Ascending aorta (tissue), 2 donors: ENCODE results near the gene SNX22. TPM values are rescaled to one million over a fixed set of nuclear protein-coding genes. Genes with fewer than 3 reads are reported as not detected.

Source experiments
- DNase-seq, 2 donors: peaks; one replicate each; pipeline ENCODE4 v3.0.0-alpha.2; 2019; ENCODE audit warnings: low spot score in 2 of 2
- H3K27ac ChIP-seq, 2 donors: fragments of 200-600 bp; sonication (generic); one replicate each; pipeline ENCODE4 v1.5.1; 2016 to 2017; ENCODE audit warnings: mild to moderate bottlenecking in 1 of 2
- H3K27me3 ChIP-seq: fragments of 200-600 bp; sonication (generic); one replicate; pipeline ENCODE4 v1.5.1; 2017
- H3K36me3 ChIP-seq, 2 donors: fragments of 200-600 bp; sonication (generic); one replicate each; pipeline ENCODE4 v1.5.1; 2016
- H3K4me1 ChIP-seq, 2 donors: fragments of 200-600 bp; sonication (generic); one replicate each; pipeline ENCODE4 v1.5.1; 2016 to 2017; ENCODE audit warnings: mild to moderate bottlenecking in 1 of 2
- H3K4me3 ChIP-seq, 2 donors: fragments of 200-600 bp; sonication (generic); one replicate each; pipeline ENCODE4 v1.5.1; 2016 to 2017; ENCODE audit warnings: mild to moderate bottlenecking in 1 of 2
- H3K9me3 ChIP-seq, 2 donors: fragments of 200-600 bp; sonication (generic); one replicate each; pipeline ENCODE4 v1.5.1; 2016
- intact Hi-C: fragments of 100-400 bp; cut with DNase I; formaldehyde crosslinking; loops from one replicate; pipeline ENCODE4 v1.15.1; 2023
- total RNA-seq: library from RNA; depleted of rRNA; stranded (reverse); fragments of >200 nt; gene quantifications from one replicate; pipeline ENCODE4 v1.1.0, GENCODE V29; 2016
- TF ChIP-seq, protein P1 (sequence below), 3 experiments: fragments of 200-600 bp in 2 of 3; fragments of 450-650 bp in 1 of 3; sonication (generic) in 2 of 3; IDR thresholded peaks; one replicate each; pipeline ENCODE4 v1.5.1; 2016 to 2019; ENCODE audit warnings: antibody characterized with exemption in 3 of 3, mild to moderate bottlenecking in 1 of 3, moderate library complexity in 1 of 3

SNX22 gene
- total RNA-seq, 1 donor from 2014 or later: 0.53 TPM

DNA sequence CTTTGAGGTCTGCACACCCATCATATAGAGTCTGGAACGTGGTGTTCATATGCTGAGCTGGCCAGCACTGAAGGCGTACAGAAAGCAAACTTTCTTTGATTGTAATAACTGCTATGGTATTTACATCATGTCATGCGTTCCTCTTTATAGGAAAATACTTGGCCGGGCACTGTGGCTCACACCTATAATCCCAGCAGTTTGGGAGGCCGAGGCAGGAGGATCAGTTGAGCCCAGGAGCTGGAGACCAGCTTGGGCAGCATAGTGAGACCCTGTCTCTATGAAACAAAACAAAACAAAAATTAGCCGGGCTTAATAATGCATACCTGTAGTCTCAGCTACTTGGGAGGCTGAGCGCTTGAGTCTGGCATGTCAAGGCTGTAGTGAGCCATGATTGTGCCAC lies 3.4 kb upstream of the SNX22 start:
- no peak for DNase-seq
- Histone ChIP-seq H3K9me3 (no peaks in the 10 kb centered on the region), H3K27me3 (peaks cover 17% of the 10 kb centered on the region), H3K4me1 (peaks cover 11 to 19% of the 10 kb centered on the region in 2 donors), H3K27ac (no peak overlapping the region), H3K4me3 (no peak overlapping the region), H3K36me3 (peaks cover 19 to 29% of the 10 kb centered on the region in 2 donors)
- TF ChIP-seq, protein P1, sequence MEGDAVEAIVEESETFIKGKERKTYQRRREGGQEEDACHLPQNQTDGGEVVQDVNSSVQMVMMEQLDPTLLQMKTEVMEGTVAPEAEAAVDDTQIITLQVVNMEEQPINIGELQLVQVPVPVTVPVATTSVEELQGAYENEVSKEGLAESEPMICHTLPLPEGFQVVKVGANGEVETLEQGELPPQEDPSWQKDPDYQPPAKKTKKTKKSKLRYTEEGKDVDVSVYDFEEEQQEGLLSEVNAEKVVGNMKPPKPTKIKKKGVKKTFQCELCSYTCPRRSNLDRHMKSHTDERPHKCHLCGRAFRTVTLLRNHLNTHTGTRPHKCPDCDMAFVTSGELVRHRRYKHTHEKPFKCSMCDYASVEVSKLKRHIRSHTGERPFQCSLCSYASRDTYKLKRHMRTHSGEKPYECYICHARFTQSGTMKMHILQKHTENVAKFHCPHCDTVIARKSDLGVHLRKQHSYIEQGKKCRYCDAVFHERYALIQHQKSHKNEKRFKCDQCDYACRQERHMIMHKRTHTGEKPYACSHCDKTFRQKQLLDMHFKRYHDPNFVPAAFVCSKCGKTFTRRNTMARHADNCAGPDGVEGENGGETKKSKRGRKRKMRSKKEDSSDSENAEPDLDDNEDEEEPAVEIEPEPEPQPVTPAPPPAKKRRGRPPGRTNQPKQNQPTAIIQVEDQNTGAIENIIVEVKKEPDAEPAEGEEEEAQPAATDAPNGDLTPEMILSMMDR (IDR thresholded peaks at IDR 0.05): no peak
- intact Hi-C loops: no loop called here

DNA sequence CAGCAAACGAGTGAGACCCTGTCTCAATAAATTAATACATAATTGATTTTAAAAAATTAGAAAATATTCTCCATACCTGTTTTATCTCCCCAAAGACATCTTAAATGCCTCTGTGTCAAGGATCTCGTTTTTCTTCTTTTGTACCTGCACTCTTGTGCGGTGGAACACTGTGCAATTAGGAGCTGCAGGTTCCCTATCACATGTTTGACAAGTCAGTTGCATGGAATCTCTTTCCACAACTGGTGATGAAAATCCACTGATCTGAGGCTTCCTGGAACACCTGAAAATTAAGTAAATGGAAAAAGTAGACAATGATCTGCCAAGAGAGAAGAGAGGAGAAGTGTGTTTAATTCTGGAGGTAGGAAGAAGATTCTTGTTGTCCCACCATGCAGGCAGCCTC lies 3.0 kb upstream of the SNX22 start:
- Histone ChIP-seq H3K27me3 (peaks cover 17% of the 10 kb centered on the region), H3K36me3 (peaks cover 15 to 25% of the 10 kb centered on the region in 2 donors), H3K27ac (no peak overlapping the region), H3K4me1 (peaks cover 11 to 23% of the 10 kb centered on the region in 2 donors), H3K4me3 (no peak overlapping the region), H3K9me3 (no peaks in the 10 kb centered on the region)
- TF ChIP-seq, protein P1 (IDR thresholded peaks at IDR 0.05): no peak
- DNase-seq: no peak
- intact Hi-C loops: no loop called here

DNA sequence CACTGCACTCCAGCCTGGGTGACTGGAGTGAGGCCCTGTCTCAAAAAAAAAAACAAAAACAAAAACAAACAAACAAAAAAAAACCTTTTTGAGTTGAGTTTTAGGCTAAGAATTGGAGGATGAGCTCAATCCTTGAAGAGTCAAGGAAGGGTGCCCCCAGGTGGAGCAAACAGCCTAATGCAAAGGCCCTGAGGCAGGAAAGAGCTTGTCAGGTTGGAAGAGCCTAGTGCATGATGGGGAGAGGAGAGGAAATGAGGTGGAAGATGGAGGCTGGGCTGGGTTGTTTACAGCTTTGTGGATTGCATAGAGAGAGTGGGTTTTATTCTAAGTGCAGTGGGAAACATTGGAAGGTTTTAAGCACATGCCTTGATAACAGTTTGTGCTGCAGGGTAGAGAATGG lies 2.1 kb upstream of the SNX22 start:
- intact Hi-C loops: no loop called here

DNA sequence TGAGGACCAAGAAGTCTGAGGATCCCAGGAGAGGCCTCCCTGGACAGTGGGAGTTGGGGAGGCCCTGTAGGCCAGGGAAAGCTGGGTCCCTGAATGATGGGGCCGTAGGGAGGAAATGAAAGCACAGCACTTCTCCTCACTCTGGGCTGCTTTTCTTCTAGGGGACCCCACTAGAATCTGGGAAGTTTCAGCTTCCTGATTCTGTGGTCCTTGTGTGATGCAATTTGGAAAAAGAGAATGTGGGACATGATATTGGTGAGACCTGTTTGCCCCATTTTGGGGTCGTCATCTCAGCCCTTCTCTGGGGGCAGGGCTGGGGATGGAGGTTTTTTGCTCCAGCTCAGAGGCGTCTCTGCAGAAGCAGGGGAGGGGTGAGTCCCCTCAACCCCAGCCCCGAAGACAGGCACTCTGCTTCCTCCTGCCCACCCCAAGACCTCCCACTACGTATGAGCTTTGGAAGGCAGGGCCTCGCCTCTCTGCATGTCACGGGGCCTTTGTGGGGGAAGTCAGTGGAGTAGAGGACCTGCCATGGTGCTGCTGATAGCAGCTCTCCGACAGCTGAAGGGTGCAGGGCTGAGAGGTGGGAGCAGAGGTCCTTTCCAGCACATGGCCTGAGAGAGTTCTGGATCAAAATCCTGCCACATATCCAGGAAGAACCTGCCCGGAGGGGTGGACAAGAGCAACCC lies 1.5 kb upstream of the SNX22 start:
- Histone ChIP-seq H3K9me3 (no peaks in the 10 kb centered on the region), H3K36me3 (peaks cover 14 to 22% of the 10 kb centered on the region in 2 donors), H3K27me3 (peaks cover 17% of the 10 kb centered on the region), H3K27ac (no peak overlapping the region), H3K4me3 (no peak overlapping the region), H3K4me1 (peaks cover 11 to 26% of the 10 kb centered on the region in 2 donors)
- DNase-seq: no peak
- intact Hi-C loops: no loop called here
- TF ChIP-seq, protein P1 (IDR thresholded peaks at IDR 0.05): no peak

More for the DNA sequence above, 2.1 kb upstream of the SNX22 start:
- Histone ChIP-seq H3K4me1 (peaks cover 11 to 26% of the 10 kb centered on the region in 2 donors), H3K27ac (no peak overlapping the region), H3K9me3 (no peaks in the 10 kb centered on the region), H3K4me3 (no peak overlapping the region), H3K36me3 (peaks cover 15 to 22% of the 10 kb centered on the region in 2 donors), H3K27me3 (peaks cover 17% of the 10 kb centered on the region)
- TF ChIP-seq, protein P1 (IDR thresholded peaks at IDR 0.05): no peak
- no peak for DNase-seq

DNA sequence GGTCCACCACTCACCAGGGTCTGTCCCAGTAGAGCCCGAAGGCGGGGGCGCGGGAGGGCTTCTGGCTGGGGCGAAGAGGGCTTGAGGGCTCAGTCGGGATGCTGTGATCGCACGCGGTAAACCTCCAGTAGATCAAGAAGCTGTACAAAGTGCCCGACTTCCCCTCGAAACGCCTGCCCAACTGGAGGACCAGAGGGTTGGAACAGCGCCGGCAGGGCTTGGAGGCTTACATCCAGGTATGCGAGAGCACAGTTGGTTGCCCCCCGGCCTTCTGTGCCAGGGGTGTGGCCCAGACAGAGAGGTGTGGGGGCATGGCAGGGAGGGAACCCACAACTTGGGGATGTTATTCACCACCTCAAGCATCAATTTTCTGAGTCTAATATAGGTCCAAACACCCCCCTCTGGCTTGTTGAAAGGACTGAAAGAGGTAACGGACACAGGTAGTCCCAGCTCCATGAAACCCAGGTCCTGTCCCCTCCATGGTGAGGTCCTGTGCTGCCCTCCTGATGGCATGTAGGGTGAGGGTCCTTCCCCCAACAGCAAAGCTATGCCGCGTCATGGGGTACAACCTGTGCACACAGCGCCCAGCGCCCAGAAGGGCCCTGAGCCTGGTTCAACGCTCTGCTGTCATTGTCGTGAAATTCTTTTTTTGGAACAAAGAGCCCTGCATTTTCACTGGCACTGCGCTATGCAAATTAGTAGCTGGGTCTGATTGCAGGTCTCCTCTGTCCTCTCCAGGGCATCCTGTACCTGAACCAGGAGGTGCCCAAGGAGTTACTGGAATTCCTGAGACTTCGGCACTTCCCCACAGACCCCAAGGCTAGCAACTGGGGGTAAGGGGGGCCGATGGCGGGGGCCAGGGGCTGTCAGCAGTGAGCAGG lies 1.2 kb downstream of the SNX22 start:
- DNase-seq: no peak
- H3K4me1 ChIP-seq: peaks cover 11 to 26% of the 10 kb centered on the region in 2 donors
- H3K36me3 ChIP-seq: peaks cover 31 to 39% of the 10 kb centered on the region in 2 donors
- H3K4me3 ChIP-seq: peak overlapping the region; percentile 43 to 59
- no peaks in the 10 kb centered on the region for H3K9me3 ChIP-seq
- peaks cover 17% of the 10 kb centered on the region for H3K27me3 ChIP-seq
- intact Hi-C loops: no loop called here
- TF ChIP-seq, protein P1 (IDR thresholded peaks at IDR 0.05): no peak
- H3K27ac ChIP-seq: no peak overlapping the region
